Measurements from ENCODE around the gene GPR85. TPM values are rescaled to one million over a fixed set of nuclear protein-coding genes. Genes with fewer than 3 reads are reported as not detected.

The GPR85 gene
- total RNA-seq, 6 donors from 2014 or later, result 0.39 to 3.3 (median 1.7) TPM; not detected in 2

- H3K36me3 ChIP-seq, result no peaks in the 10 kb centered on the region
- no peak for ATAC-seq (ENCODE audit: low FRiP score in 2 of 2)
- no peak overlapping the region for H3K4me3 ChIP-seq
- DNase-seq, result no peak
- H3K27ac ChIP-seq, result no peak overlapping the region
- no peaks in the 10 kb centered on the region for H3K27me3 ChIP-seq
- no peaks in the 10 kb centered on the region for H3K4me1 ChIP-seq
- no peak for TF ChIP-seq POLR2AphosphoS5 (IDR thresholded peaks at IDR 0.05)
- no peak for TF ChIP-seq EP300 (IDR thresholded peaks at IDR 0.05)
- TF ChIP-seq, protein P1, sequence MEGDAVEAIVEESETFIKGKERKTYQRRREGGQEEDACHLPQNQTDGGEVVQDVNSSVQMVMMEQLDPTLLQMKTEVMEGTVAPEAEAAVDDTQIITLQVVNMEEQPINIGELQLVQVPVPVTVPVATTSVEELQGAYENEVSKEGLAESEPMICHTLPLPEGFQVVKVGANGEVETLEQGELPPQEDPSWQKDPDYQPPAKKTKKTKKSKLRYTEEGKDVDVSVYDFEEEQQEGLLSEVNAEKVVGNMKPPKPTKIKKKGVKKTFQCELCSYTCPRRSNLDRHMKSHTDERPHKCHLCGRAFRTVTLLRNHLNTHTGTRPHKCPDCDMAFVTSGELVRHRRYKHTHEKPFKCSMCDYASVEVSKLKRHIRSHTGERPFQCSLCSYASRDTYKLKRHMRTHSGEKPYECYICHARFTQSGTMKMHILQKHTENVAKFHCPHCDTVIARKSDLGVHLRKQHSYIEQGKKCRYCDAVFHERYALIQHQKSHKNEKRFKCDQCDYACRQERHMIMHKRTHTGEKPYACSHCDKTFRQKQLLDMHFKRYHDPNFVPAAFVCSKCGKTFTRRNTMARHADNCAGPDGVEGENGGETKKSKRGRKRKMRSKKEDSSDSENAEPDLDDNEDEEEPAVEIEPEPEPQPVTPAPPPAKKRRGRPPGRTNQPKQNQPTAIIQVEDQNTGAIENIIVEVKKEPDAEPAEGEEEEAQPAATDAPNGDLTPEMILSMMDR (IDR thresholded peaks at IDR 0.05), result no peak
- TF ChIP-seq POLR2A (IDR thresholded peaks at IDR 0.05), result no peak
- no peaks in the 10 kb centered on the region for H3K9me3 ChIP-seq
Measured at GRCh38 chr7:113044394-113044793, 42.2 kb downstream of the GPR85 start.

- DNase-seq, result no peak
- no peaks in the 10 kb centered on the region for H3K27me3 ChIP-seq
- H3K4me3 ChIP-seq, result no peak overlapping the region
- ATAC-seq (ENCODE audit: low FRiP score in 2 of 2), result no peak
- H3K27ac ChIP-seq, result no peak overlapping the region
- TF ChIP-seq POLR2A (IDR thresholded peaks at IDR 0.05), result no peak
- no peak for TF ChIP-seq EP300 (IDR thresholded peaks at IDR 0.05)
- no peak for TF ChIP-seq POLR2AphosphoS5 (IDR thresholded peaks at IDR 0.05)
- TF ChIP-seq, protein P1 (IDR thresholded peaks at IDR 0.05), result no peak
- H3K9me3 ChIP-seq, result no peaks in the 10 kb centered on the region
- H3K36me3 ChIP-seq, result no peaks in the 10 kb centered on the region
- no peaks in the 10 kb centered on the region for H3K4me1 ChIP-seq
Measured at GRCh38 chr7:113040849-113041248, 45.8 kb downstream of the GPR85 start.

- Histone ChIP-seq H3K4me3 (no peak overlapping the region), H3K36me3 (no peaks in the 10 kb centered on the region), H3K27me3 (no peaks in the 10 kb centered on the region), H3K9me3 (no peaks in the 10 kb centered on the region), H3K4me1 (no peaks in the 10 kb centered on the region), H3K27ac (no peak overlapping the region)
- 21 to 36% methylated on average over 2 of the region's 2 CpGs for WGBS, 2 donors
- TF ChIP-seq EP300 (IDR thresholded peaks at IDR 0.05) (no peak), POLR2A (IDR thresholded peaks at IDR 0.05) (no peak), POLR2AphosphoS5 (IDR thresholded peaks at IDR 0.05) (no peak)
- TF ChIP-seq, protein P1 (IDR thresholded peaks at IDR 0.05), result no peak
- ATAC-seq (ENCODE audit: low FRiP score in 2 of 2) (no peak), DNase-seq (no peak)
Measured at GRCh38 chr7:113033959-113034358, 52.7 kb downstream of the GPR85 start.

Other genes starting within 250 kb of the GPR85 start
- gene SMIM30, start 31.7 kb upstream of the GPR85 start, total RNA-seq, result 10 to 100 TPM in 5 of 6 donors, 1 to 10 TPM in 1; 8.4 to 48.8 (median 34.9) TPM

Measured in upper lobe of left lung (tissue), 6 donors.